Pancreas (tissue), 10 donors: Measurements from ENCODE around the gene ST6GALNAC3. TPM values are rescaled to one million over a fixed set of nuclear protein-coding genes. Genes with fewer than 3 reads are reported as not detected.
"Not testable (repeated sequence)": the region's sequence is repeated elsewhere in the genome, so short reads cannot be mapped to it uniquely, and the experiment has no call there.

ENCODE experiments used
- ATAC-seq, 4 donors: fragments of 200-7000 bp; cut with Tn5 transposase; one replicate each; pipeline versions ENCODE4 v1.8.0 to v1.9.1; 2020; ENCODE audit warnings: mild to moderate bottlenecking in 4 of 4, moderate library complexity in 4 of 4
- DNase-seq, 6 donors: peaks; one replicate each; pipeline ENCODE4 v3.0.0-alpha.2; 2020
- FAIRE-seq: peaks from 2 replicates; lab custom pipeline; 2012; peaks lifted over from hg19 to GRCh38; lab: Jason Lieb, UNC
- H3K27ac ChIP-seq, 4 donors: fragments of 200-600 bp; sonication (generic); 1 replicate in 3 of 4; 2 replicates in 1 of 4; pipeline versions ENCODE4 v1.5.0 to v1.8.0; 2020
- H3K27me3 ChIP-seq, 4 donors: fragments of 200-600 bp; one replicate each; pipeline ENCODE4 v1.8.0; 2021
- H3K36me3 ChIP-seq, 3 donors: fragments of 200-600 bp; sonication (generic) in 1 of 3; one replicate each; pipeline versions ENCODE4 v1.5.0 to v1.8.0; 2020 to 2021
- H3K4me1 ChIP-seq, 3 donors: fragments of 200-600 bp; one replicate each; pipeline ENCODE4 v1.8.0; 2021
- H3K4me3 ChIP-seq, 4 donors: fragments of 200-600 bp; sonication (generic) in 2 of 4; one replicate each; pipeline versions ENCODE4 v1.5.0 to v1.8.0; 2020 to 2021
- H3K9me3 ChIP-seq, 4 donors: fragments of 200-600 bp; one replicate each; pipeline ENCODE4 v1.8.0; 2021
- WGBS, 2 donors: extraction: QIAGEN DNeasy Blood & Tissue Kit; methylation state at CpG; one replicate each; pipeline ENCODE4 v1.1.7; 2013; 5-methylcytosine and 5-hydroxymethylcytosine counted together
- intact Hi-C, 3 donors: fragments of 100-400 bp; cut with DNase I; formaldehyde crosslinking; loops; one replicate each; pipeline versions ENCODE4 v1.11.1 to v1.14.2; 2022
- polyA plus RNA-seq, 2 donors: library from polyadenylated mRNA; stranded (reverse); fragments of 200-250 nt; gene quantifications; one replicate each; pipeline ENCODE4 v1.2.3, GENCODE V29; 2013
- total RNA-seq, 6 donors: library from RNA; stranded (reverse); fragmentation: NEBNext Ultra II Directional in 4 of 6; extraction: Animal tissue kit (Norgen Biotek cat#: 25700) in 4 of 6; gene quantifications; one replicate each; pipeline versions ENCODE4 v1.2.1 to v1.2.4, GENCODE V29; 2021 to 2023
- TF ChIP-seq, protein P1 (sequence below), 4 donors: fragments of 200-600 bp; sonication (generic) in 3 of 4; IDR thresholded peaks; one replicate each; pipeline versions ENCODE4 v1.5.0 to v1.8.0; 2021; ENCODE audit warnings: antibody characterized with exemption in 4 of 4
- donor health status: healthy with polysubstance abuse.
- donor health status: DM: no; HTN: no; CAD: no; lungs with moderate emphysema.
- donor health status: DM: no; HTN: no; CAD: no.
- donor health status: control.
- donor health status: control.
- donor health status: Bipolar disorder and iron deficiency.
- donor health status: DM: yes; HTN: yes; CAD: no.
- donor health status: DM: no; HTN: no; CAD: no.
- donor health status: DM: no; HTN: no; CAD: no.
- donor health status: DM: yes; HTN: yes; CAD: no.

ST6GALNAC3 gene
- total and polyA plus RNA-seq, 8 donors = 0.35 to 2.0 (median 0.80) TPM

GRCh38 chr1:76337542-76338219 lies 263.1 kb downstream of the ST6GALNAC3 start:
- no peaks in the 10 kb centered on the region for H3K36me3 ChIP-seq
- no peaks in the 10 kb centered on the region for H3K4me1 ChIP-seq
- H3K4me3 ChIP-seq = no peak overlapping the region
- WGBS, 2 donors = 61 to 74% methylated on average over 7 of the region's 7 CpGs
- no peak overlapping the region for H3K27ac ChIP-seq
- DNase-seq (no peak), ATAC-seq (no peak), FAIRE-seq (no peak)
- no peaks in the 10 kb centered on the region for H3K27me3 ChIP-seq
- intact Hi-C loops = no loop called here
- TF ChIP-seq, protein P1, sequence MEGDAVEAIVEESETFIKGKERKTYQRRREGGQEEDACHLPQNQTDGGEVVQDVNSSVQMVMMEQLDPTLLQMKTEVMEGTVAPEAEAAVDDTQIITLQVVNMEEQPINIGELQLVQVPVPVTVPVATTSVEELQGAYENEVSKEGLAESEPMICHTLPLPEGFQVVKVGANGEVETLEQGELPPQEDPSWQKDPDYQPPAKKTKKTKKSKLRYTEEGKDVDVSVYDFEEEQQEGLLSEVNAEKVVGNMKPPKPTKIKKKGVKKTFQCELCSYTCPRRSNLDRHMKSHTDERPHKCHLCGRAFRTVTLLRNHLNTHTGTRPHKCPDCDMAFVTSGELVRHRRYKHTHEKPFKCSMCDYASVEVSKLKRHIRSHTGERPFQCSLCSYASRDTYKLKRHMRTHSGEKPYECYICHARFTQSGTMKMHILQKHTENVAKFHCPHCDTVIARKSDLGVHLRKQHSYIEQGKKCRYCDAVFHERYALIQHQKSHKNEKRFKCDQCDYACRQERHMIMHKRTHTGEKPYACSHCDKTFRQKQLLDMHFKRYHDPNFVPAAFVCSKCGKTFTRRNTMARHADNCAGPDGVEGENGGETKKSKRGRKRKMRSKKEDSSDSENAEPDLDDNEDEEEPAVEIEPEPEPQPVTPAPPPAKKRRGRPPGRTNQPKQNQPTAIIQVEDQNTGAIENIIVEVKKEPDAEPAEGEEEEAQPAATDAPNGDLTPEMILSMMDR (IDR thresholded peaks at IDR 0.05) = no peak
- no peaks in the 10 kb centered on the region for H3K9me3 ChIP-seq

- Histone ChIP-seq H3K4me3 (no peak overlapping the region), H3K4me1 (no peaks in the 10 kb centered on the region), H3K27me3 (no peaks in the 10 kb centered on the region), H3K27ac (no peak overlapping the region), H3K9me3 (no peaks in the 10 kb centered on the region), H3K36me3 (no peaks in the 10 kb centered on the region)
- FAIRE-seq = no peak
- no peak for ATAC-seq
- DNase-seq = no peak
- intact Hi-C loops = no loop called here
- WGBS, 2 donors = 67 to 78% methylated on average over 2 of the region's 2 CpGs
- TF ChIP-seq, protein P1 (IDR thresholded peaks at IDR 0.05) = no peak
Observed at GRCh38 chr1:76340056-76340455, 265.5 kb downstream of the ST6GALNAC3 start.

GRCh38 chr1:76341816-76342215 lies 267.3 kb downstream of the ST6GALNAC3 start:
- H3K36me3 ChIP-seq, H3K27ac ChIP-seq, DNase-seq, H3K9me3 ChIP-seq, FAIRE-seq, ATAC-seq, H3K27me3 ChIP-seq, intact Hi-C loops, H3K4me1 ChIP-seq, H3K4me3 ChIP-seq: not testable (repeated sequence)
- WGBS, 2 donors = 65 to 82% methylated on average over 3 of the region's 3 CpGs

GRCh38 chr1:76343356-76343755 lies 268.8 kb downstream of the ST6GALNAC3 start:
- DNase-seq (no peak), FAIRE-seq (no peak), ATAC-seq (no peak)
- intact Hi-C loops = no loop called here
- no peak overlapping the region for H3K27ac ChIP-seq
- H3K4me1 ChIP-seq = no peaks in the 10 kb centered on the region
- no peaks in the 10 kb centered on the region for H3K36me3 ChIP-seq
- H3K4me3 ChIP-seq = no peak overlapping the region
- TF ChIP-seq, protein P1 (IDR thresholded peaks at IDR 0.05) = no peak
- WGBS, 2 donors = 63 to 77% methylated on average over 4 of the region's 4 CpGs
- H3K9me3 ChIP-seq = no peaks in the 10 kb centered on the region
- H3K27me3 ChIP-seq = no peaks in the 10 kb centered on the region

- no peak for FAIRE-seq
- Histone ChIP-seq H3K9me3 (no peaks in the 10 kb centered on the region), H3K27ac (no peak overlapping the region), H3K27me3 (no peaks in the 10 kb centered on the region), H3K4me1 (no peaks in the 10 kb centered on the region), H3K4me3 (no peak overlapping the region), H3K36me3 (no peaks in the 10 kb centered on the region)
- TF ChIP-seq, protein P1 (IDR thresholded peaks at IDR 0.05) = no peak
- intact Hi-C loops = no loop called here
- no peak for DNase-seq
- 47 to 52% methylated on average over 3 of the region's 3 CpGs for WGBS, 2 donors
- ATAC-seq = no peak
Observed at GRCh38 chr1:76351655-76352054, 277.1 kb downstream of the ST6GALNAC3 start.
